NCI-H146 treated with DMSO at 0.1 percent for 48 hours (cell line): ENCODE results near the gene VSX2.

ENCODE experiments used
- DNase-seq: peaks from one replicate; lab custom pipeline; 2025; ENCODE audit not compliant: unreplicated experiment; lab: John Stamatoyannopoulos, UW

VSX2 gene

GRCh38 chr14:74301594-74302151 is 62.4 kb downstream of the VSX2 start:
- no peak for DNase-seq

GRCh38 chr14:74302152-74302628 is 62.9 kb downstream of the VSX2 start:
- peak; percentile 1 for DNase-seq

- DNase-seq = peak; percentile 86
These were observed 63.7 kb downstream of the VSX2 start, which contains the start of gene ABCD4 for GRCh38 chr14:74302634-74303569. TSS of gene ABCD4 (minus strand) at chr14:74302934. CDS start at chr14:74302912, 22 bp downstream.

GRCh38 chr14:74308695-74309094 is 69.4 kb downstream of the VSX2 start:
- DNase-seq = no peak

- DNase-seq = no peak
These were observed 70.1 kb downstream of the VSX2 start for GRCh38 chr14:74309125-74310022.

- no peak for DNase-seq
These were observed 72.9 kb downstream of the VSX2 start for GRCh38 chr14:74312161-74312560.
